NCI-H1105 treated with DMSO at 0.1 percent for 48 hours (cell line): ENCODE measurements around the gene SPOUT1.
"Not testable (repeated sequence)": the region's sequence is repeated elsewhere in the genome, so short reads cannot be mapped to it uniquely, and the experiment has no call there.

Experiments used
- DNase-seq: peaks from one replicate; lab custom pipeline; 2025; lab: John Stamatoyannopoulos, UW

The SPOUT1 gene, protein sequence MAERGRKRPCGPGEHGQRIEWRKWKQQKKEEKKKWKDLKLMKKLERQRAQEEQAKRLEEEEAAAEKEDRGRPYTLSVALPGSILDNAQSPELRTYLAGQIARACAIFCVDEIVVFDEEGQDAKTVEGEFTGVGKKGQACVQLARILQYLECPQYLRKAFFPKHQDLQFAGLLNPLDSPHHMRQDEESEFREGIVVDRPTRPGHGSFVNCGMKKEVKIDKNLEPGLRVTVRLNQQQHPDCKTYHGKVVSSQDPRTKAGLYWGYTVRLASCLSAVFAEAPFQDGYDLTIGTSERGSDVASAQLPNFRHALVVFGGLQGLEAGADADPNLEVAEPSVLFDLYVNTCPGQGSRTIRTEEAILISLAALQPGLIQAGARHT

GRCh38 chr9:128829477-128830251, at the start of gene SPOUT1:
Gene SPOUT1 (minus strand): TSS chr9:128829794. CDS start chr9:128829780, 14 bp downstream.
- peak; percentile 87 for DNase-seq

- DNase-seq, result no peak
Measured at GRCh38 chr9:128877852-128878251, 48.3 kb upstream of the SPOUT1 start.

GRCh38 chr9:128870941-128871265, 41.3 kb upstream of the SPOUT1 start:
- DNase-seq, result not testable (repeated sequence)

- no peak for DNase-seq
Measured at GRCh38 chr9:128870128-128870940, 40.7 kb upstream of the SPOUT1 start.

DNA sequence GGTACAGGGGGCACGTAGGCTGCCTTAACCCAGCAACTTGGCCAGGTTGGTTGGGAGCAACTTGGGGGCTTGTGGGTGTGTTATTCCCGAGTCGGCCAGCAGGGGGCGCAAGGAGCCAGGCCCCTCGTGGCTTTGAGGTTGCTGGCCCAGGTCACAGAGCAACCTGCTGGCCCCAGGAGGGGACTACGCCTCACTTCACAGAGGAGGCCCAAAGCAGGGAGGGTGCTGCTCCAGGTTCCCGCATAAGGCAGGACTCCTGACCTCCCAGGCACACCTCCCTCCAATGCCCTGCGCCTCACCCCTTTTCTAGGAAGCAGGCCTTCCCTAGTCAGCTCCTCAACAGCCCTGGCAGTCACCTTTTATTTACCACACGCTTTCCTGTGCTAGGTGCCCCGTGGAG, 34.1 kb upstream of the SPOUT1 start:
- DNase-seq, result peak; percentile 4

GRCh38 chr9:128862401-128862851, 32.8 kb upstream of the SPOUT1 start:
- DNase-seq, result no peak

DNA sequence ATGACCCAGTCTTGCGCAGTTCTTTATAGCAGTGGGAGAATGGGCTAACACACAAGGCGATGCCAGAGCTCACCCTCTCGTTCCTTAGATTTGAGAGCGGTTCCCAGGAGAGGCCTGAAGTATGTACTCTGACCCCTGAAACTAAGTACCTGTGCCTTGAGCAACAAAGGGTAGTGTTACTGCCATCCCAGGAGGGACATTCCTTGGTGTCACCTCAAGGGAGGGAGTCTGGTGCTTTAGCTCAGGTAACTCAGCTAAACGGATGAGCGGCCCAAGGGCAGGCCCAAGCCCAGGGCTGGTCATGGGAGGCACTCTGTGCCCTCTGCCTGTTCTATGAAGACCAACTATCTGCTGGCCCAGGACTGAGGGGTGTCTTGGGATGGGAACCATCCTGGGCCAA, 31.9 kb upstream of the SPOUT1 start:
- no peak for DNase-seq

- DNase-seq, result no peak
Measured at GRCh38 chr9:128860937-128861336, 31.3 kb upstream of the SPOUT1 start.

- DNase-seq, result not testable (repeated sequence)
Measured at GRCh38 chr9:128858476-128858875, 28.9 kb upstream of the SPOUT1 start.

DNA sequence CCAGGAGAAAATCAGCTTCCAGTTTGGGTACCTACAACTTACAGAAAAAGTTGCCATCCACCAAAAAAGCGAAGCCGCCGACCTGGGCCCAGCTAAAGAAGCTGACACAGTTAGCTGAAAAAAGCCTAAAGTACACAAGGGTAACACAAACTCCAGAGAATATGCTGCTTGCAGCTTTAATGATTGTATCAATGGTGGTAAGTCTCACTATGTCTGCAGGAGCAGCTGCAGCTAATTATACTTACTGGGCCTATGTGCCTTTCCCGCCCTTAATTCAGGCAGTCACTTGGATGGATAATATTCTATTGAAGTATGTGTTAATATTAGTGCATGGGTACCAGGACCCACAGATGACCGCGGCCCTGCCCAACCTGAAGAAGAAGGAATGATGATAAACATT, 24.9 kb upstream of the SPOUT1 start:
- not testable (repeated sequence) for DNase-seq

GRCh38 chr9:128852646-128853045, 23.1 kb upstream of the SPOUT1 start:
- DNase-seq, result not testable (repeated sequence)

DNA sequence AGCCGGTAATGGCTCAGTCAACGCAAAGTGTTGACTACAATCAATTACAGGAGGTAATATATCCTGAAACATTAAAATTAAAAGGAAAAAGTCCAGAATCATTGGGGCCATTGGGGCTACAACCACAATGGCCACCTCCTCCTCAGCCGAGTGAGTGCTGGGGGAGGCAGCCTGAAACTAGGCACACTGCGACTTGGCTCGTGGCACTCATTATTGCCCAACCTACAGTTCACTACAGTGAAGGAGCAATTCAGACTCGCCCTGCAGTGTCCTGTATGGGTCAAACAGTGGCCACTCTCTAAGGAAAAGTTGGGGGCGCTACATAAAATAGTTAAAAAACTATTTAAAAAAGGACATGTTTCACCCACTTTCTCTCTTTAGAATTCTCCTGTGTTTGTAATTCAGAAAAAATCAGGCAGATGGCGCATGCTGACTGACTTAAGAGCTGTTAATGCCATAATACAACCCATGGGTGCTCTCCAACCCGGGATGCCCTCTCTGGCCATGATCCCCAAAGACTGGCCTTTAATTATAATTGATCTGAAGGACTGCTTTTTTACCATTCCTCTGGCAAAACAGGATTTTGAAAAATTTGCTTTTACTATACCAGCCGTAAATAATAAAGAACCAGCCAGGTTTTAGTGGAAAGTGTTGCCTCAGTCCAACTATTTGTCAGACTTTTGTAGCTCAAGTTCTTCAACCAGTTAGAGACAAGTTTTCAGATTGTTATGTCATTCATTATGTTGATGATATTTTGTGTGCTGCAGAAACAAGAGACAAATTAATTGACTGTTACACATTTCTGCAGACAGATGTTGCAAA, 22.4 kb upstream of the SPOUT1 start:
- not testable (repeated sequence) for DNase-seq

GRCh38 chr9:128851024-128851423, 21.4 kb upstream of the SPOUT1 start:
- not testable (repeated sequence) for DNase-seq

GRCh38 chr9:128847803-128848202, 18.2 kb upstream of the SPOUT1 start:
- no peak for DNase-seq

DNA sequence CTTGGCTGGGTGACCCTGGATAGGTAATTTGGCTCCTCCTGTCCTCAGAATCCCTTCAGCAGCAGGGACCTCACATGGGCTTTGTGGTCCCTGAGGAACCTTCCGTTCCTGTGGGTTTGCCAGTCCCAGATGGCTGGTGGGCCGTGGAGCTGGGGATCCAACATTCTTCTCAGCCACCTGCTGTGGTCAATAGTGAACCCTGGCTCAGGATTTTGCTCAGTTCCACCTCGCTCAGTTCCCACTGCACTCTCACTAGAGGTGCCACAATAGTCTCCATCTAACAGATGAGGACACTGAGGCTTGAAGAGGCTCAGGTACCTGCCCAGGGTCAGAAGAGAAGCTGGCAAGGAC, 17.1 kb upstream of the SPOUT1 start:
- DNase-seq, result no peak

GRCh38 chr9:128845186-128845931, 15.8 kb upstream of the SPOUT1 start:
- DNase-seq, result peak; percentile 91

- not testable (repeated sequence) for DNase-seq
Measured at GRCh38 chr9:128843171-128843570, 13.6 kb upstream of the SPOUT1 start.

GRCh38 chr9:128841694-128842492, 12.3 kb upstream of the SPOUT1 start:
- no peak for DNase-seq

GRCh38 chr9:128840524-128840923, 10.9 kb upstream of the SPOUT1 start:
- no peak for DNase-seq

- DNase-seq, result no peak
Measured at GRCh38 chr9:128838338-128838737, 8.7 kb upstream of the SPOUT1 start.
